GM12872 (cell line): ENCODE results near the gene FIGN.

Experiments
- TF ChIP-seq, protein P1 (sequence below): IDR thresholded peaks from 3 replicates; pipeline ENCODE4 v1.5.1; 2011; ENCODE audit warnings: low read depth, mild to moderate bottlenecking, low read length, moderate library complexity; ENCODE audit not compliant: insufficient read depth

Gene FIGN

DNA sequence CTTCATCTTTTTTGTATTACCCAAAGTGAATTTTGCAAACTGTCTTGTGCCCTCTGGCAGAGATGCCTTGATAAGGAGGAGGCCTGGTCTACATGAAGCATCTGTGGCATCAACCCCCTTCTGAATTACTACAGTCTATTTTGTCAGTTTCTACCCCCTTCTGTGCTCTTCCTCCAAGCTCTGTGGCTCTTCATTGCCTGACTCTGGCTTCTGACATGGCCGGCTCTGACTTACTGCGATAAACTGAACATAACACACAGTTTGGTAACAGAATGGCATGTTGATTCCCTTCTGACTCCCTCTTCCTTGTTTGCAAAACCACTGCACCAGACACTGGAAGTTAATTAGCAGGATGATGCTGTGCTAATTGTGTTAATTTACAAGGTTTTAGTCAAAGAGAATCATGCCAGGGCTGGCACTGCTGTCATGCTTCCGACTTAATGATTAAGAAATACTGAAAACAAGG lies 122.5 kb downstream of the FIGN start:
- TF ChIP-seq, protein P1, sequence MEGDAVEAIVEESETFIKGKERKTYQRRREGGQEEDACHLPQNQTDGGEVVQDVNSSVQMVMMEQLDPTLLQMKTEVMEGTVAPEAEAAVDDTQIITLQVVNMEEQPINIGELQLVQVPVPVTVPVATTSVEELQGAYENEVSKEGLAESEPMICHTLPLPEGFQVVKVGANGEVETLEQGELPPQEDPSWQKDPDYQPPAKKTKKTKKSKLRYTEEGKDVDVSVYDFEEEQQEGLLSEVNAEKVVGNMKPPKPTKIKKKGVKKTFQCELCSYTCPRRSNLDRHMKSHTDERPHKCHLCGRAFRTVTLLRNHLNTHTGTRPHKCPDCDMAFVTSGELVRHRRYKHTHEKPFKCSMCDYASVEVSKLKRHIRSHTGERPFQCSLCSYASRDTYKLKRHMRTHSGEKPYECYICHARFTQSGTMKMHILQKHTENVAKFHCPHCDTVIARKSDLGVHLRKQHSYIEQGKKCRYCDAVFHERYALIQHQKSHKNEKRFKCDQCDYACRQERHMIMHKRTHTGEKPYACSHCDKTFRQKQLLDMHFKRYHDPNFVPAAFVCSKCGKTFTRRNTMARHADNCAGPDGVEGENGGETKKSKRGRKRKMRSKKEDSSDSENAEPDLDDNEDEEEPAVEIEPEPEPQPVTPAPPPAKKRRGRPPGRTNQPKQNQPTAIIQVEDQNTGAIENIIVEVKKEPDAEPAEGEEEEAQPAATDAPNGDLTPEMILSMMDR: no peak

DNA sequence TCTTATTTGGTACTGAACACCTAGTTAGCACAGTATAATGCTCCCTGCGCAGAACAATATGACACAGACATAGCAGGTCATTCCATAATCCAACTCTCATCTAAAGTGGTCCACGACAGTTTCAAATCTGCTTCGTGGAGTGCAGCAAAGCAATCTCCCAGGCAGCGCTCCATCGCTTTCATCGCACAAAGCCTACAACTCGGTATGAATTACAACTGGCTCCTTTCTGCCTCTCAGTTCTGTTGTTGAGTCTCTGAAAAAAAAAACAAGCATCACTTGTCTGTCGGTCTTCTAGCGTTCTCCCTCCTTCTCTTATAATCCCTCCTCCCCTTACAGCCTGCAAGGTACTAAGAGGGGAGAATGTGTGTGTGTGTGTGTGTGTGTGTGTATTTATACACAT lies 123.5 kb downstream of the FIGN start:
- TF ChIP-seq, protein P1: no peak

DNA sequence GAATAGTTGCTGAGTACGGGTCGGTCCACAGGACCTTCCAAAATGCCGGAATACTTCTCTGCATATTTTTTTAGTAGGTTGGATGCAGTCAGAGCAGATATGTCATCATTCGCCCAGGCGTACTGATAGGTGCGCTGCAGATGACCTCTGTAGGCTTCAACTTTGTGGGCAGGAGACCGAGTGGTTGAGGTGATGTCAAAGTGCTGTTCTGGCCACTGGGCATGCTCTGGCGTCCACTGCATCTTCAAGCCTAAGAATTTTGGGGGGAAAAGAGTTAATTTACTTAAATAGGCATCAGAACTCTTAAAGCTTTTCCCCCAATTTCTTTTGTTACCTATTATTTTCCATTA lies 124.3 kb downstream of the FIGN start:
- TF ChIP-seq, protein P1: no peak

DNA sequence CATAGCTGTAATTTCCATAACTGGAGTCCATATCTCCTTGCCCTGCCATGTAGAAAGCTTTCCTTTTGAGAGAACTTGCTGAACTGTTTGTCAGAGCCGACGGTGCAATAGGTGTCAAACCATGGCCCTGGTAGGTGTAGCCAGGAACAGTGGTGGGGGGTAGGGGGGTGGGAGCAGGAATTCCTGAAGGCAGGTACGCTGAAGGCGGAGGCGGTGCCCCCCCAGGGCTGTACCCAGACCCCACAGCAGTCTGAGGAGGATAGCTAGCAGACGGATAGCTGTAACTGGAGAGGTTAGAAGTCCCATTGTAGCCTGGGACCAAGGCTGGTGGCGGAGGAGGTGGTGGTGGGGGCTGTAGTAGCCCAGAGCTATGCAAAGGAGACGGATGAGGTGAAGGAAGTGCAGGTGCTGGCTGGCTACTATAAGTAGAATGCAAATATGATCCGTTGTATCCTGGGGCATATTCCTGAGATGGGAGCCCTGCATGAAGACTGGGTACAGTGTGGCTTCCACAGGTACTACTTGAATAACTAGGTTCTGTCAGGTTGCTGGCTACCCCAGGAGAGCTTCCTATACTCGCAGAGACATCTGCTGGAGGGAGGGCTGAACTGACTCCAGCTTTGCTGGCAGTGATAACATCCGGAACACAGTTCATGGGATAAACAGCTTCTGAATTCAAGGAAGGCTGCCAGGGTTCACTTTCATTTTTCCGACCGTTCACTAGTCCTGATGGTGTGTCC lies 124.8 kb downstream of the FIGN start:
- TF ChIP-seq, protein P1: peak; percentile 41; the same call in 2 of the 3 replicates

DNA sequence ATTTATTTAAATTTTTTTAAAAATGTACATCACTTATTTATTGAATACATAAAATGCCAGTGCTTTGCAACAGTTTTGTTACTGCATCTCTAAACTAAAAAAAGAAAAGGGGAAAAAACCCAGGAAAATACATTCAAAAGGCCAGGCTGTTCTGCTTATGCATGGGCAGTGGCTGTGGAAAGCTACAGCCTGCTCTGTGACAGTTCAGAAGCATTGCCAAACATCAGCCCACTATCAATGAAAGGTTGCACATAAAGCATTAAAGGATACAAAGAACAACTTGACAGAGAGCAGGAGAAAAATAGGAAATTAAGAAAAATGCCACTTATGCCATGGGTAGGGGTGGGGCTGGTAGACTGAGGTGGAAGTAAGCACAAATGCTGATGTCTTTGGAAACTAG lies 128.2 kb downstream of the FIGN start:
- TF ChIP-seq, protein P1: no peak

DNA sequence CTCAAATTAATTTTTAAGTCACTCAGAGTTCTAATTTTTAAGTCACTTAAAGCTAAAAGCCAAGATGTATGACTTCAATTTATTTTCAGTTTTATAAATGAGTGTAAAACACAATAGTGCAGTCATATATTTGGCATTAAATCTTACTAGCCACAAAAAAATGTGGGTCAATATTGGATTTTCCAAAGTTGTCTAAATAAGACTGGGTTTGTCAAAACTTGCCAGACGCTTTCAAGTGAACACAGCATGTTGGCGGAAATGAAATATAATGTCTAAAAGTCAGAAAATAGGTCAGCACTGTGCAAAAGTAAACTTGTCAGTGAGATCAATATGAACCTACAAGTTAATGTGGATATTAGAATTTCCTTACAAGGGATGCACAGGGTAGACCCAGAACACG lies 128.9 kb downstream of the FIGN start:
- TF ChIP-seq, protein P1: no peak

DNA sequence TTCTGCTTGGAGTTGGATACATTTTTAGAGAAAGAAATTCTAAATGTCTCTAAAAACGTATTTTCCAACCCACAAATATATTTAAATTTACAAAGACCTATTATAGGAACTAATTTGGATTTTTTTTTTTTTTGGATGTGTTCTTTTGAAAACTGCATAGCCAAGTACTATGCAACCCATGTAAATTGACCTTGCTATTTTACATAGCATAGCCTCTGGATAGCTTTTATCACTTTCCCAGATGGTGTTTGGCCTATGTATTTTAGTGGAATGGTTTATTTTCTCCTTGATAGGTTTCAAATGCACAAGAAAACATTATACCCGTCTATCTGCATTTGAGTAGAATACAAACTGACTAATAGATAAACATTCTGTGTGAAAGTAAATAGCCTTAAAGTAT lies 130.0 kb downstream of the FIGN start:
- TF ChIP-seq, protein P1: no peak
